OCI-LY1 (cell line): ENCODE measurements around the gene SDR42E2.

Source experiments
- EZH2 ChIP-seq: fragments of 200-600 bp; sonication (generic), shearing (Covaris generic); IDR thresholded peaks from 2 replicates; pipeline ENCODE4 v1.8.0; 2017; ENCODE audit warnings: borderline replicate concordance, mixed run types, mild to moderate bottlenecking, antibody characterized with exemption, low read length, moderate library complexity, mixed read lengths
- TF ChIP-seq, protein P1 (sequence below): fragments of 200-600 bp; sonication (generic), shearing (Covaris generic); IDR thresholded peaks from 2 replicates; pipeline ENCODE4 v1.5.1; 2017; ENCODE audit warnings: mild to moderate bottlenecking, antibody characterized with exemption, low read length, moderate library complexity, mixed read lengths

DNA sequence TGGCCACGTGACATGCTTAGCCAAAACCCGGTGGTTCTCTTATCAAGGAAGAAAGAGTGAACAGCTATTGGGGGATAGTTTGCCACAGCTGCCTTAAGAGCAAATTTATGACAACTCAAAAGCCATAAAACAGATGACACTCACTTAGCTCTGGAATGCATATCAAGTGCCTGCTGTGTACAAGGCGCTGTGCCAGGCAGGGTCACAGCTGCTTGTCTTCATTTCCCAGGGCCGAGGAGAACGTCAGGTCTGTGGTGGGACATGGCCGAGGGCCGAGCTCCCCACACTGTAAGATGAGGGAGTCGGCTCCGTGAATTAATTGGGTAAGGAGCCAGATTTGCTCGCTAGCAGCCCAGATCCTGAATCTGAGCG is 57.7 kb downstream of the SDR42E2 start:
- TF ChIP-seq EZH2: no peak
- TF ChIP-seq, protein P1, sequence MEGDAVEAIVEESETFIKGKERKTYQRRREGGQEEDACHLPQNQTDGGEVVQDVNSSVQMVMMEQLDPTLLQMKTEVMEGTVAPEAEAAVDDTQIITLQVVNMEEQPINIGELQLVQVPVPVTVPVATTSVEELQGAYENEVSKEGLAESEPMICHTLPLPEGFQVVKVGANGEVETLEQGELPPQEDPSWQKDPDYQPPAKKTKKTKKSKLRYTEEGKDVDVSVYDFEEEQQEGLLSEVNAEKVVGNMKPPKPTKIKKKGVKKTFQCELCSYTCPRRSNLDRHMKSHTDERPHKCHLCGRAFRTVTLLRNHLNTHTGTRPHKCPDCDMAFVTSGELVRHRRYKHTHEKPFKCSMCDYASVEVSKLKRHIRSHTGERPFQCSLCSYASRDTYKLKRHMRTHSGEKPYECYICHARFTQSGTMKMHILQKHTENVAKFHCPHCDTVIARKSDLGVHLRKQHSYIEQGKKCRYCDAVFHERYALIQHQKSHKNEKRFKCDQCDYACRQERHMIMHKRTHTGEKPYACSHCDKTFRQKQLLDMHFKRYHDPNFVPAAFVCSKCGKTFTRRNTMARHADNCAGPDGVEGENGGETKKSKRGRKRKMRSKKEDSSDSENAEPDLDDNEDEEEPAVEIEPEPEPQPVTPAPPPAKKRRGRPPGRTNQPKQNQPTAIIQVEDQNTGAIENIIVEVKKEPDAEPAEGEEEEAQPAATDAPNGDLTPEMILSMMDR: no peak
